Subcutaneous adipose tissue (tissue), 4 donors: ENCODE data around the gene SCIN. TPM values are rescaled to one million over a fixed set of nuclear protein-coding genes. Genes with fewer than 3 reads are reported as not detected.

Experiments
- total RNA-seq, 4 donors: library from RNA; depleted of rRNA; stranded (reverse); fragments of >200 nt; gene quantifications; one replicate each; pipeline ENCODE4 v1.1.0, GENCODE V29; 2016
- TF ChIP-seq, protein P1 (sequence below): fragments of 450-650 bp; IDR thresholded peaks from one replicate; pipeline ENCODE4 v1.5.1; 2016; ENCODE audit warnings: low read depth, mild to moderate bottlenecking, control low read depth, antibody characterized with exemption, moderate library complexity

The SCIN gene
- total RNA-seq, 4 donors from 2014 or later, result 0.94 to 11.9 (median 3.2) TPM

DNA sequence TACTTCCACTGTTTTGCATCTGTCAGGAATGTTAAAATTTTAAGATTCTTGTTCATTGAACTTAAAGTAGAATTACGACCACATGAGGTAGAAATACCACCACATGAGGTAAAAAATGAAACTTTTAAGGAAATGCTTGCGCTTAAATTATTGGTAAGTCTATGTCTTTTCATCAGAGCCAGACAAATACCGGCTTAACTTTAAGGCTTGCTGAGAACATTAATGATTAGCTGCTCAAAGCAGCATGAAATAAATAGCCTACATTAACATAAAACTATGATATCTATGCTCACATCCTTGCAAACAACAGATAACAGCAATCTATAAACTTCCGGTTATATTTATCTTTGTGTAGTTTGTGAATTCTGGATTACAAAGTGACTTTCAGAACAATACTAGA lies 26.9 kb upstream of the SCIN start:
- TF ChIP-seq, protein P1, sequence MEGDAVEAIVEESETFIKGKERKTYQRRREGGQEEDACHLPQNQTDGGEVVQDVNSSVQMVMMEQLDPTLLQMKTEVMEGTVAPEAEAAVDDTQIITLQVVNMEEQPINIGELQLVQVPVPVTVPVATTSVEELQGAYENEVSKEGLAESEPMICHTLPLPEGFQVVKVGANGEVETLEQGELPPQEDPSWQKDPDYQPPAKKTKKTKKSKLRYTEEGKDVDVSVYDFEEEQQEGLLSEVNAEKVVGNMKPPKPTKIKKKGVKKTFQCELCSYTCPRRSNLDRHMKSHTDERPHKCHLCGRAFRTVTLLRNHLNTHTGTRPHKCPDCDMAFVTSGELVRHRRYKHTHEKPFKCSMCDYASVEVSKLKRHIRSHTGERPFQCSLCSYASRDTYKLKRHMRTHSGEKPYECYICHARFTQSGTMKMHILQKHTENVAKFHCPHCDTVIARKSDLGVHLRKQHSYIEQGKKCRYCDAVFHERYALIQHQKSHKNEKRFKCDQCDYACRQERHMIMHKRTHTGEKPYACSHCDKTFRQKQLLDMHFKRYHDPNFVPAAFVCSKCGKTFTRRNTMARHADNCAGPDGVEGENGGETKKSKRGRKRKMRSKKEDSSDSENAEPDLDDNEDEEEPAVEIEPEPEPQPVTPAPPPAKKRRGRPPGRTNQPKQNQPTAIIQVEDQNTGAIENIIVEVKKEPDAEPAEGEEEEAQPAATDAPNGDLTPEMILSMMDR, result no peak

DNA sequence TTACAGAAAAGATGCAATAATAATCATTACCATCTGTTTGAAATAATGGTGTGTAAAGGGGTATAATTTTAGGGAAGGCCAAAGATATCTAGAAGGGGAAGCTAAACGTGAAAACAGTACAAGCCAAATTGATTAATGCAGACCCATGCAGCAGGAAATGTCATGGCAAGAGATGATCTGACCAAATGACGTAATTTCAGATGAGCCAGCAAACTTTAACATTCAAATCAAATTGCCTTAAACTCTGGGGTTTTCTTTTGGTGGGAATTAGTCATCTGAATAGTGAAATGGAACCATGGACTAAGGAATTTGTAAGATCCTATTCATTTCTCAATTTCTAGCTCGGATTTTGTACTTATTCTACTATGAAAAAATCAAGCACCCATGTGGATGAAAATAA lies 21.4 kb upstream of the SCIN start:
- TF ChIP-seq, protein P1, result no peak

DNA sequence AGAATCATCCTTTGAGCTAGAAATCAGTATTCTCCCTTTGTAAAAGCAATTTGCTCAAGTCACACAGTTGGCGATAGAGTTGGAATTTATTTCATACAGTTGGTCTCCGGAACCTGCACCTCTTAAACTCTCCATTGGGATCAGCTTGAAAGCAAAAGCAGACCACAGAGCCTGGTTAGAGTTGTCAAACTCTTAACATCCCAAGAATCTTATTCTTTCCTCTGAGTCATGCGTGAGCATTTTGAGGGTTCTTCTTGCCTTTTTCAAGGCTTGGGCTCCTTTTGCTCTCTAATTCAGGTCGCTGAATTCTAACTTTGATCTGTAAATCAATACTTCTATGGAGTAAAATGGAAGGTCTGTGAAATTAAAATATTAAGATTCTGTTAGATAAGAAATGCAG lies 19.6 kb upstream of the SCIN start:
- TF ChIP-seq, protein P1, result no peak

DNA sequence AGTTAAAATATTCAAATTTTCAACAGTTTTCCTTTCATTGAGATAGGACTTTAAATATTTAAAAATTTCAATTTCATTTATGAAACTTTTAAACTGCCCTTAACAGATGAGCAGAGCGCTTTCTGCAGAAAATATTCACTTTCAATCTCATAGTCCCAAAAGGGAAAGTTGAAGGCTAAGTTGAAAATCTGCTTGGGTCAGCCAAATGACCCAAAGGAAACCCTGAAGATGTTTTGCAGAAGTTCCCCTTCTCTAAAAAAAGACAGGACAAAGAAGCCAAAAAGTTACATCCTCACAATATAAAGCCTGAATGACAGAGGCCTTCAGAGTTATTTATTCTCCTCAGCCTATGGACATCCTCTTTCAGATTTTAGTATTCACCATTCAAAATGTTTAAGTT lies 17.6 kb upstream of the SCIN start:
- TF ChIP-seq, protein P1, result no peak

DNA sequence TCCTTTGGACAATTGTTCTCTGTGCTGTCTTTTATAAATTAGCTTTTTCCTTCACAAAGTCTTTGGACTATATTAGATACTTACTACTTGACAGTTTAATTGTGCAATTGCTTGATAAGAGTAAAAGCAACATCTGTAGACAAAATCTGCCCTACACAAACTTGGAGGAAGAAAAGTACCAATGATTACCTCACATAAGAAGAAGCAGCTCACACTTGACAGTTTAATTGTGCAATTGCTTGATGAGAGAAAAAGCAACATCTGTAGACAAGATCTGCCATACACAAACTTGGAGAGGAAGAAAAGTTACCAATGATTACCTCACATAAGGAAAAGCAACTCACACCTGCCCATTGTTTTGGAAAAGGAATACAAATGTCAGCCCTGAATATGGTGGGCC lies 17.1 kb upstream of the SCIN start:
- TF ChIP-seq, protein P1, result no peak

DNA sequence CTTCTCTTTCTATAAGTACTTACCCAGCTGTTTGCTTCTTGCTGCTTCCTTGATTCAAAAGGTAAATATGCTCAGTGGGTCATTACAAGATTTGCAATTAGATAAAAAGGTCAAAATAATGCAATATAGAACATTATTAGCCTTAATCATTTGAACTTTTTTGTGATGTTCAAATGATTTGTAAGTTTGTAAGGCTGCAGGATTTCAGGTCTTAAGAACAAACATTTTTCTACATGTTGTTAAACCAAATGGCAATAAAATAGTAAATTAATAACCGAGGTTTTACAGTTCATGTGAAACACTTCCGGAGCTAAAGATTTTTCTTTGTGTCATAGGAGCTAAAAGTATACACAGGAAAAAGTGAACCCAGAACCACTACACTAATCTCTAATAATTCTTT lies 16.2 kb upstream of the SCIN start:
- TF ChIP-seq, protein P1, result no peak

DNA sequence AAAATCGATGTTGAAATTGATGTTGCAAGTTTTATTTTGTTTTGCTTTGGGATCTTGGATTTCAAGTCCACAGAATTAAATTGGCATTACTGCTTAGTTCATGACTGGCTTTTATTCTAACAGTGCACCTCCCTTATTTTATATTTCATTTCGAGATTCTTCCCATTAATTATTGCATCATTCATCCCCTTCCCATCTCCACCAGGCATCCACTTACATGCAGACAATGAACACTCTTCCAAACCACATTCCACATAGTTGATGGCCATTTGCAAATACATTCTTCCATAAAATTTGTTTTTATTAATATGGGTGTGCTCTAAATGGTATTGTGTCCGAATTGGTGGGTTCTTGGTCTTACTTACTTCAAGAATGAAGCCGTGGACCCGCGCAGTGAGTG lies 15.6 kb upstream of the SCIN start:
- TF ChIP-seq, protein P1, result no peak

DNA sequence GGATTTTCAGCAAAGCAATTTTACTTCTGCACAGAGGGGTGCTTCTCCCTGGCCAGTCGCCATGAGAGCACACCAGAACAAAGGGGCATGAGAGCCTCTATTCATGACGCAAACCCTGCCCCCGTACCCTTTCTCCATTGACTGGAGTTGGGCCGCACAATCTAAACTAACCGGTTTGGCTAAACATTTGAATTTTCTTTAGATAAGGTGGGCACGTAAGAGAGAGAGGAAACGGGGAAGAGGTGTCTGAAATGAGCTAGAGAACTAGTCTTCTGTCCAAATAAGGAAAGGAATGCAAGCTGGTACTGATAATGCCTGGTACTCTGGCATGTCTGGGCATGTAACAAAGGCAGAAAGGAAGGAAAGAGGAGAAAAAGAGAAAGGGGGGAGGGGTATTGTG lies 13.2 kb upstream of the SCIN start:
- TF ChIP-seq, protein P1, result no peak
